GDM1 (cell line): ENCODE data around the gene PPP1R1A.

Experiments
- DNase-seq: peaks from one replicate; lab custom pipeline; 2025; lab: John Stamatoyannopoulos, UW

PPP1R1A gene

GRCh38 chr12:54535474-54535873 lies 53.0 kb downstream of the PPP1R1A start:
- DNase-seq: no peak

- no peak for DNase-seq
Measured at GRCh38 chr12:54529581-54529980, 58.9 kb downstream of the PPP1R1A start.
